ENCODE measurements around the gene TMEM117. TPM values are rescaled to one million over a fixed set of nuclear protein-coding genes. Genes with fewer than 3 reads are reported as not detected.

Gene TMEM117
- total RNA-seq, 1 donor from 2014 or later: 22.1 TPM

GRCh38 chr12:43895580-43896206 is 59.8 kb downstream of the TMEM117 start:
- no peak for DNase-seq (ENCODE audit: extremely low spot score in 2 of 2)
- Histone ChIP-seq H3K9me3 (no peaks in the 10 kb centered on the region), H3K36me3 (no peaks in the 10 kb centered on the region), H3K27me3 (no peaks in the 10 kb centered on the region), H3K4me3 (no peak overlapping the region), H3K4me1 (no peaks in the 10 kb centered on the region), H3K27ac (no peak overlapping the region)
- intact Hi-C loops (cut with DNase I): no loop called here
- TF ChIP-seq CTCF (IDR thresholded peaks at IDR 0.05) (no peak), POLR2AphosphoS5 (IDR thresholded peaks at IDR 0.05; ENCODE audit: insufficient read depth in 1 of 2, low read depth in 1 of 2) (no peak), POLR2A (IDR thresholded peaks at IDR 0.05) (no peak)

GRCh38 chr12:43896496-43896895 is 60.6 kb downstream of the TMEM117 start:
- Histone ChIP-seq H3K36me3 (no peaks in the 10 kb centered on the region), H3K27ac (no peak overlapping the region), H3K9me3 (no peaks in the 10 kb centered on the region), H3K4me3 (no peak overlapping the region), H3K27me3 (no peaks in the 10 kb centered on the region), H3K4me1 (no peaks in the 10 kb centered on the region)
- TF ChIP-seq CTCF (IDR thresholded peaks at IDR 0.05) (no peak), POLR2A (IDR thresholded peaks at IDR 0.05) (no peak)
- intact Hi-C loops (cut with DNase I): no loop called here
- DNase-seq (ENCODE audit: extremely low spot score in 2 of 2): no peak

GRCh38 chr12:43898474-43898873 is 62.6 kb downstream of the TMEM117 start:
- H3K27me3 ChIP-seq: no peaks in the 10 kb centered on the region
- intact Hi-C loops (cut with DNase I): no loop called here
- H3K4me3 ChIP-seq: no peak overlapping the region
- no peaks in the 10 kb centered on the region for H3K9me3 ChIP-seq
- no peaks in the 10 kb centered on the region for H3K4me1 ChIP-seq
- no peak for TF ChIP-seq POLR2A (IDR thresholded peaks at IDR 0.05)
- TF ChIP-seq POLR2AphosphoS5 (IDR thresholded peaks at IDR 0.05; ENCODE audit: insufficient read depth in 1 of 2, low read depth in 1 of 2): no peak
- TF ChIP-seq CTCF (IDR thresholded peaks at IDR 0.05): no peak
- H3K27ac ChIP-seq: no peak overlapping the region
- no peaks in the 10 kb centered on the region for H3K36me3 ChIP-seq
- DNase-seq (ENCODE audit: extremely low spot score in 2 of 2): no peak

GRCh38 chr12:43899574-43899973 is 63.7 kb downstream of the TMEM117 start:
- H3K9me3 ChIP-seq: no peaks in the 10 kb centered on the region
- H3K27ac ChIP-seq: no peak overlapping the region
- no peak overlapping the region for H3K4me3 ChIP-seq
- no peak for DNase-seq (ENCODE audit: extremely low spot score in 2 of 2)
- intact Hi-C loops (cut with DNase I): no loop called here
- H3K36me3 ChIP-seq: no peaks in the 10 kb centered on the region
- TF ChIP-seq POLR2A (IDR thresholded peaks at IDR 0.05) (no peak), POLR2AphosphoS5 (IDR thresholded peaks at IDR 0.05; ENCODE audit: insufficient read depth in 1 of 2, low read depth in 1 of 2) (no peak), CTCF (IDR thresholded peaks at IDR 0.05) (no peak)
- H3K27me3 ChIP-seq: no peaks in the 10 kb centered on the region
- H3K4me1 ChIP-seq: no peaks in the 10 kb centered on the region

- H3K27me3 ChIP-seq: no peaks in the 10 kb centered on the region
- no peak overlapping the region for H3K4me3 ChIP-seq
- no peak overlapping the region for H3K27ac ChIP-seq
- no peaks in the 10 kb centered on the region for H3K36me3 ChIP-seq
- TF ChIP-seq CTCF (IDR thresholded peaks at IDR 0.05) (no peak), POLR2A (IDR thresholded peaks at IDR 0.05) (no peak), POLR2AphosphoS5 (IDR thresholded peaks at IDR 0.05; ENCODE audit: insufficient read depth in 1 of 2, low read depth in 1 of 2) (no peak)
- intact Hi-C loops (cut with DNase I): no loop called here
- no peaks in the 10 kb centered on the region for H3K9me3 ChIP-seq
- H3K4me1 ChIP-seq: no peaks in the 10 kb centered on the region
- no peak for DNase-seq (ENCODE audit: extremely low spot score in 2 of 2)
Measured at GRCh38 chr12:43903686-43904085, 67.8 kb downstream of the TMEM117 start.
